NB4 (cell line): ENCODE measurements around the gene STUM.

ENCODE experiments used
- CTCF ChIP-seq: IDR thresholded peaks from one replicate; pipeline ENCODE4 v1.5.1; 2012; ENCODE audit warnings: low read depth, low read length
- MAX ChIP-seq: IDR thresholded peaks from 2 replicates; pipeline ENCODE4 v1.6.1; 2011; ENCODE audit warnings: low read depth, low read length
- POLR2A ChIP-seq: IDR thresholded peaks from 2 replicates; pipeline ENCODE4 v1.6.1; 2011; ENCODE audit warnings: mild to moderate bottlenecking; ENCODE audit not compliant: insufficient read length; ENCODE audit errors: extremely low read depth

- TF ChIP-seq CTCF (no peak), POLR2A (no peak), MAX (no peak)
Observed at GRCh38 chr1:226603858-226604559, 55.4 kb downstream of the STUM start.
